GM10266 (cell line): ENCODE data around the gene ATP13A4.

Source experiments
- DNase-seq: peaks from one replicate; pipeline ENCODE4 v3.0.0; 2012; ENCODE audit errors: extremely low spot score
- CTCF ChIP-seq: IDR thresholded peaks from 2 replicates; pipeline ENCODE4 v1.5.1; 2012; ENCODE audit warnings: mild to moderate bottlenecking, low read depth; ENCODE audit not compliant: control insufficient read depth, insufficient read depth; ENCODE audit errors: missing control alignments

ATP13A4 gene

GRCh38 chr3:193407112-193407511 is 147.6 kb downstream of the ATP13A4 start:
- TF ChIP-seq CTCF = no peak
- no peak for DNase-seq

- DNase-seq = no peak
- TF ChIP-seq CTCF = no peak
These were observed 151.4 kb downstream of the ATP13A4 start for GRCh38 chr3:193403307-193403706.

- DNase-seq = no peak
- TF ChIP-seq CTCF = no peak
These were observed 154.4 kb downstream of the ATP13A4 start for GRCh38 chr3:193400304-193400703.

GRCh38 chr3:193396451-193397244 is 158.0 kb downstream of the ATP13A4 start:
- no peak for DNase-seq
- no peak for TF ChIP-seq CTCF

- TF ChIP-seq CTCF = no peak
- no peak for DNase-seq
These were observed 162.8 kb downstream of the ATP13A4 start for GRCh38 chr3:193391902-193392301.

GRCh38 chr3:193389335-193389734 is 165.4 kb downstream of the ATP13A4 start:
- no peak for DNase-seq
- no peak for TF ChIP-seq CTCF

GRCh38 chr3:193388361-193388760 is 166.3 kb downstream of the ATP13A4 start:
- TF ChIP-seq CTCF = no peak
- DNase-seq = no peak
